GM12801 (cell line): ENCODE results near the gene SRSF3.

Experiments used
- TF ChIP-seq, protein P1 (sequence below): IDR thresholded peaks from one replicate; pipeline ENCODE4 v1.5.1; 2011; ENCODE audit warnings: control low read depth; ENCODE audit not compliant: insufficient read length; ENCODE audit errors: extremely low read depth

The SRSF3 gene

DNA sequence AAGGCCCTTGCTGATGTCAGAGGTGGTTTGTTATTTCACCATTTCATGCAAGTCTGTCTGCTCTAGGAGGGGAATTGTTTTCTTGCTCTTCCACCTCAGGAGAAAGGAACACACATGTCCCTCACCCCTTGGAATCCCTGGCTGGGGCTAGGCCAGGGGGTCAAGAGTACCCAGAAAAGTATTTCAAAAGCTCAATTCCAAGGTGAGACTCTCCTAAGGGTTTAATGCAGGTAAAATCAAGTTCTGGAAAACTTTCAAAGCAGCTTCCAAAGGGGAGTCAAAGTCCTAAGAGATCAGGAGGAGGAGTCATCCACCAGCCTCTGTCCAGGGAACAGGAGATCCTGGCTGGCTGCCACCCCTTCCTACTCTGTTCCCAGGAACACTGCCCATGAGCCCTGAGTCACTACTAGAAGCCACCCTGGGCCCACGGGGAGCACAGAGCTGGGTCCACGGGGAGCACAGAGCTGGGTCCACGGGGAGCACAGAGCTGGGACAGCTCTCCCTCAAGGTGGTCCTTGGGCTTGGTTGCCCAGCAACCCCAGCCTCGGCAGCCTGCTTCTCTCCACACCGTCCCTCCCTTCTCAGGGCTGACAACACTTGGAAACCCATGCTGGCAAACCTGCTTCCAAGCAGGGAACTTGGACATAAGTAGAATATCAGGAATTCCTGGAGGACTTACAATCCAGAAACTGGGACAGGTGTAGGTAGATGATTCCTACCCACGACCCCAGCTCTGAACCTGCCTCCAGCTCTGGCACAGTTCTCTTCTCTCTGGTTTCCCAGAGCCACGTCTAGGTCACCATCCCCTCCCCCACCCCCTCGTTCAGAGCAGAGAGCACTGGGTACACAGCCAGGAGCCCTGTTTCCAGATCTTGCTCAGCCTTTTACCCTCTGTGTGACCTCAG is 49.0 kb downstream of the SRSF3 start:
- TF ChIP-seq, protein P1, sequence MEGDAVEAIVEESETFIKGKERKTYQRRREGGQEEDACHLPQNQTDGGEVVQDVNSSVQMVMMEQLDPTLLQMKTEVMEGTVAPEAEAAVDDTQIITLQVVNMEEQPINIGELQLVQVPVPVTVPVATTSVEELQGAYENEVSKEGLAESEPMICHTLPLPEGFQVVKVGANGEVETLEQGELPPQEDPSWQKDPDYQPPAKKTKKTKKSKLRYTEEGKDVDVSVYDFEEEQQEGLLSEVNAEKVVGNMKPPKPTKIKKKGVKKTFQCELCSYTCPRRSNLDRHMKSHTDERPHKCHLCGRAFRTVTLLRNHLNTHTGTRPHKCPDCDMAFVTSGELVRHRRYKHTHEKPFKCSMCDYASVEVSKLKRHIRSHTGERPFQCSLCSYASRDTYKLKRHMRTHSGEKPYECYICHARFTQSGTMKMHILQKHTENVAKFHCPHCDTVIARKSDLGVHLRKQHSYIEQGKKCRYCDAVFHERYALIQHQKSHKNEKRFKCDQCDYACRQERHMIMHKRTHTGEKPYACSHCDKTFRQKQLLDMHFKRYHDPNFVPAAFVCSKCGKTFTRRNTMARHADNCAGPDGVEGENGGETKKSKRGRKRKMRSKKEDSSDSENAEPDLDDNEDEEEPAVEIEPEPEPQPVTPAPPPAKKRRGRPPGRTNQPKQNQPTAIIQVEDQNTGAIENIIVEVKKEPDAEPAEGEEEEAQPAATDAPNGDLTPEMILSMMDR: no peak

DNA sequence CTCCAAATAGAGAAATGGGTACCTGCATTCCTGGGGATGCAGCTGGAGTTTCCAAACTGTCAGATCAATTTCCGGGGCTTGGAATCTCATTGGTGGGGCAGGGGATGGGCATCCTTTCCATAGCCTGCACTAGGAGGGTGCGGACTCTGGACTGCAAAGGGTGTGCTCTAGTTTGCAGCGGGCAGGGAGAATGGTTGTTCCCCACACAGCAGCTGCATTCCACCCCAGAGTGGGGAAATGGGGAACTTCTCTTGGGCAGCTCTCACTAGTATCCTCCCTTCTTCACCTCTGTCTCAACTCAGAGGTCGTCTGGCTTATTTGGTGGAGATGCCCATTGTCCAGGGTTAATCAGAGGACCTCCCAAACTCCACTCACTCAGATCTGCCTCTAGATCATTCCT is 49.8 kb downstream of the SRSF3 start:
- TF ChIP-seq, protein P1: no peak

DNA sequence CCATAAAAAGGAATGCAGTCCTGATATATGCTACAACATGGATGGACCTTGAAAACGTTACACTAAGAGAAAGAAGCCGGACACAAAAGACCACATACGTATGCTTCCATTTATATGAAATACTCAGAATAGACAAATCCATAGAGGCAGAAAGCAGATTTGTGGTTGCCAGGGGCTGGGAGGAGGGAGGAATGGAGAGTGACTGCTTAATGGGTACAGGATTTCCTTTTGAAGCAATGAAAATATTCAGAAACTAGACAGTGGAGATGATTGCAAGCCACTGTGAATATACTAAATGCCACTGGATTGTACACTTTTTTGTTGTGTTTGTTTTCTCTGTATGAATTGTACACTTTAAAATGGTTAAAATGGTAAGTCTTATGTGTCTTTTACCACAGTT is 54.9 kb downstream of the SRSF3 start:
- TF ChIP-seq, protein P1: no peak

DNA sequence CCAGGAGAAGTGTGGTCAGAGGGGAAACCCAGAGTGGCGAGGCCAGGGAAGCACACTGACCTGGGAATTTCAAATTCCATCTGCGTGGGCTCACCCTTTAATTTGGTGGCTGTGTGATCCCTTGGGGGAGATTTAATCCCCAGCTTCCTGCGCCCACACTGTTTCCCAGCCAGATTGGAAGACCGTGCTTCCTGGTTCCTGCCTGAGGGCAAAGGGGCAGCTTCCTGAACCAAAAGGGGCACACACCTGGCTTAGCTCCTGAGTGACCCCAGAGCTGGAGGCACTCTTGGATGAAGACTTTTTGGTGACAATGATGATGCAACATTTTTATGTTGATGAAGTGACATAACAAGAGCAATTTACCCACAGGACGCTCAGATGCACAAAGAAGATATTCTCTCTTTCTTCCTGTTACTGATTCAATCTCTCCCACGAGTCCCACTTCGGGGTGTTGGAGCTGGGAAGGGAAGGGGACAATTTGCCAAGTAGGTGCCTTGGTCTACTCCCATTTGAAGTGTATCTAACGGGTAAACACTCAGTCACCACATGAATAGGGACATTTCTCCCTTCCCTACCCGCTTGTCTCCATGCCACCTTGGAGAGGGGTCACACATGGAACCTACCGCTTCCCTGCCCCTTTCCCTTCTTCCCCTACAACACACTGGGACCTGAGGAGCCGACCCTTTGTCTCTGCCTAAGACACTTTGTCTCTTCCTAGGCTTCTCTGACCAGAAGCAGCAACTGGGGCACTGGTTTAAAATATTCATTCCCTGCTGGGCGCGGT is 55.7 kb downstream of the SRSF3 start:
- TF ChIP-seq, protein P1: no peak

DNA sequence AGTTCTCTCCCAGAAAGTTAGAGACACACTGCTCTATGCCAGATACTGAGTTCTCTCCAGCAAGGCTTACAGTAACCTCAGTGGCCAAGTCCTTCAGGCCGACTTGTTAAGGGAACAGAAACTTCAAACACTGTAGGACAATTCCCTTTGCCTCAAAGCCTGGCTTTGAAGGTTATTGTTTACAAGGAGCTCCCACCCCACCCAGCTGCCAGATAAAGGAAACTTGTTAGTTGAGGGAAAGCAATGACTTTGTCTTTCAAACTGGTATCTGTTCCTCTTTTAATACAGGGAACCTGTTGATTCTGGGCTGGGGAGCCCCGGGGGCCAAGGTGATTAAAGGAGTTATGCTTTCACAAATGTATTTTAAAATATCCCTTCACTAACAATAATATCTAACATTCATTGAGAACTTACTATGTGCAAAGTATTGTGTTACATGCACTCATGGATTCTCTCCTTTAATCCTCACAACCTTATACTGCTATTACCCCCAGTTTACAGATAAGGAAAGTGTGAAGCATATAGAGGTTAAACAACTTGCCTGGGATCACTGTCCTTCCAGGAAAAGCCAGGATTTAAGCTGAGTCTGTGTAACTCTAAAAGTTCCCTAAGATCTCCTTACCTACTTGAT is 56.8 kb downstream of the SRSF3 start:
- TF ChIP-seq, protein P1: no peak

DNA sequence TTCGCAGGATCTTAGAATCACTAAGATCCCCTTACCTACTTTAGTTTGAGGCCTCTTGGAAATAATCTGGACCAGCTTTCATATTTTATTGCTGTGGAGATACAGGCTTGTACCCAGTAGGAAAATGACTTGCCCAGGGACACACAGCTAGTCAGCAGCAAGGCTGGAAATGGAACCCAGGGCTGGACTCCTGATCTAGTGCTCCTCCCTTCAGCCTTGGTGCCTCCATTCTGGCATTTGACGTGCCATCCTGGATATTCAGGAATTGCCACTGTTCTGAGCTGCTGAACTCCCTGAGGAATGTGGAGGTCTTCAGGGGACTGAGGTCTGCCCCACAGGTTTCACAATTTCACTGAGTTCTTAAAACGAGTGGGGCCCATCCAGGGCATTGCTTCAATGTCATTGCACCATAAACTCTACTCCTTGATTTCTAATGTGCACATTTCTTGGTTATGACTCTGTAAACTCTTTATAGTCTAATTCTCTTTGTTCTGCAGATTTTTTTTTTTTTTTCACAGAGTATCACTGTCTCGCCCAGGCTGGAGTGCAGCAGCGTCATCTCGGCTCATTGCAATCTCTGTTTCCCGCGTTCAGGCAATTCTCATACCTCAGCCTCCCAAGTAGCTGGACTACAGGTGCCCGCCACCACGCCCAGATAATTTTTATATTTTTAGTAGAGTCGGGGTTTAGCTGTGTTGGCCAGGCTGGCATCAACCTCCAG is 57.7 kb downstream of the SRSF3 start:
- TF ChIP-seq, protein P1: no peak
